HCT116 (cell line): ENCODE measurements around the gene PTP4A2.
"Not testable (repeated sequence)": the region's sequence is repeated elsewhere in the genome, so short reads cannot be mapped to it uniquely, and the experiment has no call there.

Source experiments
- CBX3 ChIP-seq: IDR thresholded peaks from 2 replicates; pipeline ENCODE4 v1.6.1; 2012; ENCODE audit warnings: low read depth
- CEBPB ChIP-seq: IDR thresholded peaks from 2 replicates; pipeline ENCODE4 v1.6.1; 2012; ENCODE audit warnings: low read depth
- EZH2phosphoT487 ChIP-seq: fragments of 200-600 bp; IDR thresholded peaks from 2 replicates; pipeline ENCODE4 v1.6.1; 2018; ENCODE audit warnings: antibody characterized with exemption, borderline replicate concordance
- POLR2AphosphoS5 ChIP-seq: IDR thresholded peaks from 2 replicates; pipeline ENCODE4 v1.6.1; 2011; ENCODE audit warnings: mild to moderate bottlenecking, low read depth, low read length, moderate library complexity
- RAD21 ChIP-seq: IDR thresholded peaks from 2 replicates; pipeline ENCODE4 v1.6.1; 2012; ENCODE audit warnings: low read depth, mild to moderate bottlenecking
- SRF ChIP-seq: IDR thresholded peaks from 2 replicates; pipeline ENCODE4 v1.6.1; 2012; ENCODE audit warnings: low read depth
- TCF7L2 ChIP-seq: IDR thresholded peaks from 2 replicates; pipeline ENCODE4 v1.7.0; 2011; ENCODE audit warnings: borderline replicate concordance, inconsistent platforms; ENCODE audit not compliant: insufficient read depth, insufficient read length; ENCODE audit errors: extremely low read depth
- TF ChIP-seq, protein P1 (sequence below), 3 experiments: fragments of 200-600 bp in 1 of 3; sonication (generic) in 1 of 3; IDR thresholded peaks in 2 of 3; conservative IDR thresholded peaks in 1 of 3; 2 replicates each; pipeline ENCODE4 v1.5.1; 2012 to 2017; ENCODE audit warnings: low read depth in 2 of 3, low read length in 2 of 3, antibody characterized with exemption in 1 of 3, borderline replicate concordance in 1 of 3, control low read depth in 1 of 3, mild to moderate bottlenecking in 1 of 3, mixed read lengths in 1 of 3, mixed run types in 1 of 3, moderate library complexity in 1 of 3; ENCODE audit not compliant: insufficient read depth in 1 of 3

DNA sequence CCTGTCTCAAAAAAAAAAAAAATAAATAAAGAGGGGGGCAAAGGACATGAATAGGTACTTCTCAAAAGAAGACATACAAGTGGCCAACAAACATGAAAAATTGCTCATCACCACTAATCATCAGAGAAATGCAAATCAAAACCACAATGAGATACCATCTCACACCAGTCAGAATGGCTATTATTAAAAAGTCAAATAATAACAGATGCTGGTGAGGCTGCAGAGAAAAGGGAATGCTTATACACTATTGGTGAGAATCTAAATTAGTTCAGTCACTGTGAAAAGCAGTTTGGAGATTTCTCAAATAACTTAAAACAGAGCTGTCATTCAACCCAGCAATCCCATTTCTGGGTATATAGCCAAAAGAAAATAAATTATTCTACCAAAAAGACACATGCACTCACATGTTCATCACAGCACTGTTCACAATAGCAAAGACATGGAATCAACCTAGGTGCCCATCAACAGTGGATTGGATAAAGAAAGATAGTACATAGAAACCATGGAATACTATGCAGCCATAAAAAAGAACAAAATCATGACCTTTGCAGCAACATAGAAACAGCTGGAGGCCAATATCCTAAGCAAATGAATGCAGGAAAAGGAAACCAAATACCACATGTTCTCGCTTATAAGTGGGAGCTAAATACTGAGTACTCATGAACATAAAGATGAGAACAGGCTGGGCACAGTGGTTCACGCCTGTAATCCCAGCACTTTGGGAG, 42.5 kb downstream of the PTP4A2 start:
- TF ChIP-seq, protein P1, sequence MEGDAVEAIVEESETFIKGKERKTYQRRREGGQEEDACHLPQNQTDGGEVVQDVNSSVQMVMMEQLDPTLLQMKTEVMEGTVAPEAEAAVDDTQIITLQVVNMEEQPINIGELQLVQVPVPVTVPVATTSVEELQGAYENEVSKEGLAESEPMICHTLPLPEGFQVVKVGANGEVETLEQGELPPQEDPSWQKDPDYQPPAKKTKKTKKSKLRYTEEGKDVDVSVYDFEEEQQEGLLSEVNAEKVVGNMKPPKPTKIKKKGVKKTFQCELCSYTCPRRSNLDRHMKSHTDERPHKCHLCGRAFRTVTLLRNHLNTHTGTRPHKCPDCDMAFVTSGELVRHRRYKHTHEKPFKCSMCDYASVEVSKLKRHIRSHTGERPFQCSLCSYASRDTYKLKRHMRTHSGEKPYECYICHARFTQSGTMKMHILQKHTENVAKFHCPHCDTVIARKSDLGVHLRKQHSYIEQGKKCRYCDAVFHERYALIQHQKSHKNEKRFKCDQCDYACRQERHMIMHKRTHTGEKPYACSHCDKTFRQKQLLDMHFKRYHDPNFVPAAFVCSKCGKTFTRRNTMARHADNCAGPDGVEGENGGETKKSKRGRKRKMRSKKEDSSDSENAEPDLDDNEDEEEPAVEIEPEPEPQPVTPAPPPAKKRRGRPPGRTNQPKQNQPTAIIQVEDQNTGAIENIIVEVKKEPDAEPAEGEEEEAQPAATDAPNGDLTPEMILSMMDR (IDR thresholded peaks at IDR 0.05 in 2 of 3, conservative IDR thresholded peaks at IDR 0.05 in 1 of 3; ENCODE audit: borderline replicate concordance in 1 of 3, insufficient read depth in 1 of 3, low read depth in 2 of 3, low read length in 2 of 3), result not testable (repeated sequence)
- not testable (repeated sequence) for TF ChIP-seq CBX3, POLR2AphosphoS5, SRF, RAD21, TCF7L2, EZH2phosphoT487, CEBPB
